ENCODE results near the gene INKA2.

DNA sequence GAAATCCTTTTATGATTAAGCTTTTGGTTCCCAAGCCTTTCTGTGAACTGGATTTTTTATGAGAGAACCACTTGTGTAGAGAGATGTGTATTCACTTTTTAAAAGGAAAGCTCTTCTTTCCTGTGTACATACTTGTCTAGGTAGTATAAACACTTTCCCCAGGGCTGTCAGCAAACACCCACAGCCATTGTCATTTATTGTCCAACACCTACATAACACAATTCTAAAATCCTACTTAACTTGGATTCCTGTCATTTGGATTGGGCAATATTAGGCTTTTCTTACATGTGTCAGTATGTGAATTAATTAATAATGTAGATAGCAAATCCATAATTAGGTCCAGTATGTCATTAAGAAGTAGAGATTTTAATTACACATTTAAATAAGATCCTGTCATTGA lies 28.8 kb upstream of the INKA2 start:
- TF ChIP-seq, protein P1, sequence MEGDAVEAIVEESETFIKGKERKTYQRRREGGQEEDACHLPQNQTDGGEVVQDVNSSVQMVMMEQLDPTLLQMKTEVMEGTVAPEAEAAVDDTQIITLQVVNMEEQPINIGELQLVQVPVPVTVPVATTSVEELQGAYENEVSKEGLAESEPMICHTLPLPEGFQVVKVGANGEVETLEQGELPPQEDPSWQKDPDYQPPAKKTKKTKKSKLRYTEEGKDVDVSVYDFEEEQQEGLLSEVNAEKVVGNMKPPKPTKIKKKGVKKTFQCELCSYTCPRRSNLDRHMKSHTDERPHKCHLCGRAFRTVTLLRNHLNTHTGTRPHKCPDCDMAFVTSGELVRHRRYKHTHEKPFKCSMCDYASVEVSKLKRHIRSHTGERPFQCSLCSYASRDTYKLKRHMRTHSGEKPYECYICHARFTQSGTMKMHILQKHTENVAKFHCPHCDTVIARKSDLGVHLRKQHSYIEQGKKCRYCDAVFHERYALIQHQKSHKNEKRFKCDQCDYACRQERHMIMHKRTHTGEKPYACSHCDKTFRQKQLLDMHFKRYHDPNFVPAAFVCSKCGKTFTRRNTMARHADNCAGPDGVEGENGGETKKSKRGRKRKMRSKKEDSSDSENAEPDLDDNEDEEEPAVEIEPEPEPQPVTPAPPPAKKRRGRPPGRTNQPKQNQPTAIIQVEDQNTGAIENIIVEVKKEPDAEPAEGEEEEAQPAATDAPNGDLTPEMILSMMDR (IDR thresholded peaks at IDR 0.05; ENCODE audit: low read length), result no peak
- TF ChIP-seq EZH2 (optimal IDR thresholded peaks at IDR 0.05; ENCODE audit: low read depth, low read length), result no peak
- TF ChIP-seq EZH2phosphoT487 (IDR thresholded peaks at IDR 0.05; ENCODE audit: low read length), result no peak

All from MM.1S (cell line).